ENCODE data around the gene HLA-B. TPM values are rescaled to one million over a fixed set of nuclear protein-coding genes. Genes with fewer than 3 reads are reported as not detected.

HLA-B gene
- polyA plus RNA-seq, 1 donor from 2014 or later: 9.4 TPM

DNA sequence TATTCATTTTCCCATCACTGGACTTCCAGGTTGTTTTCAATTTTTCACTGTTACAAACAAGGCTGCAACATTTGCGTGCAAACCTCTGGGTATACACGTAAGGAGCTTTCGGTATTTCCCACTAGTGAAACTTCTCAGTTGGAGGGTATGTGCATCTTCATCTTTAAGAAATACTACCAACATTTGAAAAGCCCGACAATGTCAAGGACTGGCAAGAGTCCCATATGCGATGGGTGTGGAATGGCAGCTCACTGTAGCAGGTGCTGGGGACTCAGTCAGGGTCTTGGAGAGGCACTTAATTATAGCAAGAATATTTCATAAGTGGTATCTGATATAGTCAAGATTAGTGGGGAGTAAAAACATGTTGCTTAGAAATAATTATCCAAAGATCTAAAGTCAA, 8.9 kb upstream of the HLA-B start:
- no peaks in the 10 kb centered on the region for H3F3A ChIP-seq (ENCODE audit: insufficient read depth, low read length, poor library complexity, severe bottlenecking)
- no peak overlapping the region for H3K4me2 ChIP-seq (ENCODE audit: low read length)
- no peaks in the 10 kb centered on the region for H3K36me3 ChIP-seq (ENCODE audit: insufficient read depth, low read length)
- no peak overlapping the region for H3K9ac ChIP-seq (ENCODE audit: low read length)
- no peak overlapping the region for H3K4me3 ChIP-seq (ENCODE audit: low read length)
- no peaks in the 10 kb centered on the region for H3K9me3 ChIP-seq (ENCODE audit: low read length)
- no peak overlapping the region for H2AFZ ChIP-seq (ENCODE audit: low read depth, low read length)
- H4K20me1 ChIP-seq (ENCODE audit: insufficient read depth): no peaks in the 10 kb centered on the region
- no peaks in the 10 kb centered on the region for H3K9me2 ChIP-seq (ENCODE audit: insufficient read depth, low read length)
- no peak for TF ChIP-seq MXI1 (conservative IDR thresholded peaks at IDR 0.05; ENCODE audit: poor library complexity, severe bottlenecking)
- TF ChIP-seq SMC3 (conservative IDR thresholded peaks at IDR 0.05; ENCODE audit: poor library complexity): no peak
- peaks cover 10% of the 10 kb centered on the region for H3K27me3 ChIP-seq (ENCODE audit: insufficient read depth, low read depth, low read length)
- H3K27ac ChIP-seq (ENCODE audit: low read length): no peak overlapping the region
- H3K79me2 ChIP-seq (replicated peaks; ENCODE audit: insufficient read depth, low read length): no peaks in the 10 kb centered on the region

GRCh38 chr6:31363811-31364210, 6.8 kb upstream of the HLA-B start:
- H3K27me3 ChIP-seq (ENCODE audit: insufficient read depth, low read depth, low read length): peaks cover 10% of the 10 kb centered on the region
- no peaks in the 10 kb centered on the region for H3K36me3 ChIP-seq (ENCODE audit: insufficient read depth, low read length)
- no peaks in the 10 kb centered on the region for H3K9me3 ChIP-seq (ENCODE audit: low read length)
- H3K4me2 ChIP-seq (ENCODE audit: low read length): no peak overlapping the region
- H2AFZ ChIP-seq (ENCODE audit: low read depth, low read length): no peak overlapping the region
- no peaks in the 10 kb centered on the region for H3K9me2 ChIP-seq (ENCODE audit: insufficient read depth, low read length)
- TF ChIP-seq SMC3 (conservative IDR thresholded peaks at IDR 0.05; ENCODE audit: poor library complexity): no peak
- no peak for TF ChIP-seq EZH2 (IDR thresholded peaks at IDR 0.05; ENCODE audit: borderline replicate concordance, insufficient read depth, low read length, poor library complexity, severe bottlenecking)
- TF ChIP-seq, protein P1, sequence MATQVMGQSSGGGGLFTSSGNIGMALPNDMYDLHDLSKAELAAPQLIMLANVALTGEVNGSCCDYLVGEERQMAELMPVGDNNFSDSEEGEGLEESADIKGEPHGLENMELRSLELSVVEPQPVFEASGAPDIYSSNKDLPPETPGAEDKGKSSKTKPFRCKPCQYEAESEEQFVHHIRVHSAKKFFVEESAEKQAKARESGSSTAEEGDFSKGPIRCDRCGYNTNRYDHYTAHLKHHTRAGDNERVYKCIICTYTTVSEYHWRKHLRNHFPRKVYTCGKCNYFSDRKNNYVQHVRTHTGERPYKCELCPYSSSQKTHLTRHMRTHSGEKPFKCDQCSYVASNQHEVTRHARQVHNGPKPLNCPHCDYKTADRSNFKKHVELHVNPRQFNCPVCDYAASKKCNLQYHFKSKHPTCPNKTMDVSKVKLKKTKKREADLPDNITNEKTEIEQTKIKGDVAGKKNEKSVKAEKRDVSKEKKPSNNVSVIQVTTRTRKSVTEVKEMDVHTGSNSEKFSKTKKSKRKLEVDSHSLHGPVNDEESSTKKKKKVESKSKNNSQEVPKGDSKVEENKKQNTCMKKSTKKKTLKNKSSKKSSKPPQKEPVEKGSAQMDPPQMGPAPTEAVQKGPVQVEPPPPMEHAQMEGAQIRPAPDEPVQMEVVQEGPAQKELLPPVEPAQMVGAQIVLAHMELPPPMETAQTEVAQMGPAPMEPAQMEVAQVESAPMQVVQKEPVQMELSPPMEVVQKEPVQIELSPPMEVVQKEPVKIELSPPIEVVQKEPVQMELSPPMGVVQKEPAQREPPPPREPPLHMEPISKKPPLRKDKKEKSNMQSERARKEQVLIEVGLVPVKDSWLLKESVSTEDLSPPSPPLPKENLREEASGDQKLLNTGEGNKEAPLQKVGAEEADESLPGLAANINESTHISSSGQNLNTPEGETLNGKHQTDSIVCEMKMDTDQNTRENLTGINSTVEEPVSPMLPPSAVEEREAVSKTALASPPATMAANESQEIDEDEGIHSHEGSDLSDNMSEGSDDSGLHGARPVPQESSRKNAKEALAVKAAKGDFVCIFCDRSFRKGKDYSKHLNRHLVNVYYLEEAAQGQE (IDR thresholded peaks at IDR 0.05; ENCODE audit: borderline replicate concordance): no peak
- no peak for TF ChIP-seq EP300 (conservative IDR thresholded peaks at IDR 0.05; ENCODE audit: poor library complexity, severe bottlenecking)
- TF ChIP-seq TAF1 (IDR thresholded peaks at IDR 0.05; ENCODE audit: low read depth): no peak
- TF ChIP-seq CTCF (IDR thresholded peaks at IDR 0.05; ENCODE audit: poor library complexity, severe bottlenecking): no peak
- TF ChIP-seq POLR2AphosphoS5 (IDR thresholded peaks at IDR 0.05): no peak
- TF ChIP-seq RAD21 (conservative IDR thresholded peaks at IDR 0.05): no peak
- no peak for TF ChIP-seq MXI1 (conservative IDR thresholded peaks at IDR 0.05; ENCODE audit: poor library complexity, severe bottlenecking)
- H3F3A ChIP-seq (ENCODE audit: insufficient read depth, low read length, poor library complexity, severe bottlenecking): no peaks in the 10 kb centered on the region
- no peaks in the 10 kb centered on the region for H4K20me1 ChIP-seq (ENCODE audit: insufficient read depth)
- no peak overlapping the region for H3K4me3 ChIP-seq (ENCODE audit: low read length)
- no peak overlapping the region for H3K9ac ChIP-seq (ENCODE audit: low read length)
- H3K27ac ChIP-seq (ENCODE audit: low read length): no peak overlapping the region
- no peaks in the 10 kb centered on the region for H3K79me2 ChIP-seq (replicated peaks; ENCODE audit: insufficient read depth, low read length)

GRCh38 chr6:31362751-31363150, 5.8 kb upstream of the HLA-B start:
- Histone ChIP-seq H3F3A (ENCODE audit: insufficient read depth, low read length, poor library complexity, severe bottlenecking) (no peaks in the 10 kb centered on the region), H3K27ac (ENCODE audit: low read length) (no peak overlapping the region), H3K4me2 (ENCODE audit: low read length) (no peak overlapping the region), H2AFZ (ENCODE audit: low read depth, low read length) (no peak overlapping the region), H3K36me3 (ENCODE audit: insufficient read depth, low read length) (no peaks in the 10 kb centered on the region), H3K9me2 (ENCODE audit: insufficient read depth, low read length) (no peaks in the 10 kb centered on the region), H3K79me2 (replicated peaks; ENCODE audit: insufficient read depth, low read length) (no peaks in the 10 kb centered on the region), H3K4me3 (ENCODE audit: low read length) (no peak overlapping the region), H3K27me3 (ENCODE audit: insufficient read depth, low read depth, low read length) (peaks cover 20% of the 10 kb centered on the region), H3K9ac (ENCODE audit: low read length) (no peak overlapping the region), H3K9me3 (ENCODE audit: low read length) (no peaks in the 10 kb centered on the region), H4K20me1 (ENCODE audit: insufficient read depth) (no peaks in the 10 kb centered on the region)
- no peak for TF ChIP-seq EP300 (conservative IDR thresholded peaks at IDR 0.05; ENCODE audit: poor library complexity, severe bottlenecking)
- TF ChIP-seq, protein P1 (IDR thresholded peaks at IDR 0.05; ENCODE audit: borderline replicate concordance): no peak
- TF ChIP-seq MXI1 (conservative IDR thresholded peaks at IDR 0.05; ENCODE audit: poor library complexity, severe bottlenecking): no peak
- no peak for TF ChIP-seq SMC3 (conservative IDR thresholded peaks at IDR 0.05; ENCODE audit: poor library complexity)
- TF ChIP-seq POLR2AphosphoS5 (IDR thresholded peaks at IDR 0.05): no peak
- TF ChIP-seq EZH2 (IDR thresholded peaks at IDR 0.05; ENCODE audit: borderline replicate concordance, insufficient read depth, low read length, poor library complexity, severe bottlenecking): no peak
- no peak for TF ChIP-seq RAD21 (conservative IDR thresholded peaks at IDR 0.05)
- TF ChIP-seq CTCF (IDR thresholded peaks at IDR 0.05; ENCODE audit: poor library complexity, severe bottlenecking): no peak
- TF ChIP-seq TAF1 (IDR thresholded peaks at IDR 0.05; ENCODE audit: low read depth): no peak

All from neural cell (in vitro differentiated cells).